NCI-H146 treated with DMSO at 0.1 percent for 48 hours (cell line): Measurements from ENCODE around the gene HNF1B.

Source experiments
- DNase-seq: peaks from one replicate; lab custom pipeline; 2025; ENCODE audit not compliant: unreplicated experiment; lab: John Stamatoyannopoulos, UW

The HNF1B gene

GRCh38 chr17:37674511-37674910 lies 70.3 kb downstream of the HNF1B start:
- DNase-seq, result no peak

DNA sequence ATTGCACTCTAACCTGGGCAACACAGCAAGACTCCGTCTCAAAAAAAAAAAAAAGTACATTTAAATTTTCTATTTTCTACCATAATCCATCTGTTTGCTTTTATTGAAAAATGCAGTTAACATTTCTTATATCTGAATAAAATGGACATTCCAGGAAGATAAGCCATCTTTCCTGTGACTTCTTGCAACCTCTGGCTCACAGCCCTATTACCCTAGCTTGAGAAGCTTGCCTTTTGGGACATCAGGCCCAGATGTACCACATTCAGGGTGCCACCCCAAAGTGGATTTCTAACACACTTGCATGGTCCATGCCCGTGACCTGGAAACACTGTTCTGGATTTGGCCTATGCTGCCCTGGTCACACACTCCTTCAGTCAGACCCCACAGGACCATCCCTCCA lies 71.5 kb downstream of the HNF1B start:
- no peak for DNase-seq

DNA sequence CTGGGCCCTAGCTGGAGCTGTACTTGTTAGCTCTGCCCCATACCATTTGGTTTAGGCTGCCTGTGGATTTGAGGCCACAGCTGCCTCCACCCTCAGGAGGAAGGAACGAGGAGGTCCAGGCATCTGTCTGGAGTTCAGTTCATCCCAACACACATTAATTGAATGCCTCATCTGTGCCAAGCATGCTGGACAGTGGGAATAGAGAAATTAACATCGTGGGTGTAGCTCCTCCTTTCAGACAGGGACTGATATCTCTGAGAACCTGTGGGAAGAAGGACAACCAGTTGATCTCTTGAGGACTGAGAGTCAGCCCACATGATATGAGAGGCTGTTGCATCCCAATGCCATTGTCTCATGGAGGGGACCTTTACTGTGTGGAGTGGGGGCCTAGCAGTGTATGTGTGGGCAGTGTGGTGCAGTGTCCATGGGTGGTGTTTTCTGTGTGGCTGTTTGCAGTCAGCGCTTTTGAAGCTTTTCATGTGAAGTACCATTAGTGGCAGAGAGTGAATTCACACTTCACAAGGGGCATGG lies 72.2 kb downstream of the HNF1B start:
- DNase-seq, result no peak

DNA sequence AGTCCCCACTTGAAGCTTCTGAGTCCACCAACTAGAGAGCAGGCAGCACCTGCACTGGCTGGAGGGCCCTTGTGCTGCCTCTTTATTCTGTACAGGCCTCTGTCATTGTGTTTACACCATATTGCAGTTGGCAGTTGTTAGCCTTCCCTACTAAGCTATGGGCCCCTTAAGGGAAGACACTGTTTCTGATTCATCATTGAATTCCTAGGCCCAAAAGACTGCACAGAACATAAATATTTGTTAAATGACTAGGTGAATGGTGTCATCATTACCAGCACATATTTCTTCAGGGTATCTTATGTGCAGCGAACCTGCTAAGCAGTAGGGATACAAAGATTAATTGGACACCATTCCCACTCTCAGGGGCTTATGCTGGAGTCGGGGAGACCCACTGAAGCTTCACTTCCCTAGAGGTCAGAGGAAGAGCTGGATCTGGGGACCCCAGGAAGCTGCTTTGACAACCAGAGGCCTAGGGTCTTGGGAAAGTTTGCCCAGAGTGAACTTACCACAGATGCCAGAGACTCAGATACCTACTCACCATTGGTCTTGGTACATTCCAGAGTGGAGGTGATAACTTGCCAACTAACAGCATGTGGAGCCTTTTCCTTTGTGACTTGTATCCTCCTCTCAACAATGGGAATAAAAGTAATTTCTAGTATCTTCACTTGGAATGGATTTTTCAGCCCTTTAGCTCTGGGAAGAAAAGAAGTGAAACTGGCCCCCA lies 72.9 kb downstream of the HNF1B start:
- DNase-seq, result no peak

DNA sequence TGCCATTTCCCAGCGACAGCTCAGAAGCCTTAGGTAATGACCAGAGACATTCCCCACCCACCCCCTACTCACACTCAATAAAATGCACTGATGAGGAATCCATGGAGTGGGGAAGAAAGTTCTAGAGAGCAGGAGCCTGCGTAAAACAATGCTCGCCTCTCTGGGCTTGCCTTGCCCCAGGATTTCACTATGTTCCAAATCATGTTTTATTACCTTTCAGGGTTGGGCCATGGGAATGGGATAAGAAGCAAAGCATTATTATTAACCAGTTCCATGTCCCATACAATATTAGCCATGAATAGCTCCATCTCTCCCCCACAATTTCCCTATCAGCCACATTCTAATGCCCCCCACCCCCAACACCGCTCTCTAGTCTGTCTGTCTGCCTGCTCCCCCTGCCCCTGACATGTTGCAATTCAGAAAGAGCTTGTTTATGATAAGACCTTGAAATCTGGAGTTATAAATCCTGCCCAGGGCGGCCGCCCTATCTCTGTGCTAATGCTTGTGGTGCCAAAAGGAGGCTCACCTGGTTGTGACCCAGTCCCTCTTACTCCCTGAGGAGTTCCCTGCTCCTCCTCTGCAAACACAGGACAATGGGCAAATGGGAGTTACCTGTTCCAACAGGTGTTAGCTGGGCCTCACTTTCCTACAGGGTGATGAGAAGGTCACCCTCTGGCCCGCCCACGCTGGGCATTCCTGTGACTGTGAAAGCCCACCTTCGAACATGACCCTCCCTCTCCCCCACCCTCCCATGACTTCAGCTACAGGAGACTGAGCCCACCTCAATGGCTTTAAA lies 73.6 kb downstream of the HNF1B start:
- DNase-seq, result no peak

- DNase-seq, result no peak
Observed at GRCh38 chr17:37667039-37667438, 77.8 kb downstream of the HNF1B start.

GRCh38 chr17:37664214-37664613 lies 80.6 kb downstream of the HNF1B start:
- no peak for DNase-seq

GRCh38 chr17:37662353-37662752 lies 82.5 kb downstream of the HNF1B start:
- no peak for DNase-seq

DNA sequence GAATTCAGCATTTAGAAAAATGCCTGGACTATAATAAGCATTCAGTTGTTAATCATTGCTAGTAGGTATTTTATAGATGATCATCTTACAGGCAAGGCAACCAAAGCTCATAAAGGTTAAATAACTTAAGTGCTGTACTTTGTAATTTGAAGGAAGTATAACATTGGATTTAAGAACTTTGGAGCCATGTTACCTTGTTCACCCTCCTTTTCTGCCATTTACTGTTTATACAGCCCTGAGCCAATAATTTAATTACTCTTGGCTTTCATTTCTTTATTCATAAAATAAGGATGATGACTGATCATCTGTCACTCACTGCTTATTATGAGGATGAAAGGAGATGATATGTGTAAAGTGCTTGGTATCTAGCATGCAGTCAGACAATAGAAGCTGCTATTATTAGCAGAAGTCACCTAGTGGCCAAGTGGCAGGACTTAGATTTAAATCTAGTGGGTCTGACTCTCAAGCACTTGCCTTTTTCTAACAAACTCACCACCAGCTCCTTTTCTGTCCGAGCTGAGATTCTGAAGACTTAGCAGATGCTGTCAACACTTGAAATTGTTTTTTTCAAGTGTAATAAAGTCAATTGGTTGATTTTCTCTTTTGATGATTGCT lies 83.4 kb downstream of the HNF1B start:
- DNase-seq, result no peak

DNA sequence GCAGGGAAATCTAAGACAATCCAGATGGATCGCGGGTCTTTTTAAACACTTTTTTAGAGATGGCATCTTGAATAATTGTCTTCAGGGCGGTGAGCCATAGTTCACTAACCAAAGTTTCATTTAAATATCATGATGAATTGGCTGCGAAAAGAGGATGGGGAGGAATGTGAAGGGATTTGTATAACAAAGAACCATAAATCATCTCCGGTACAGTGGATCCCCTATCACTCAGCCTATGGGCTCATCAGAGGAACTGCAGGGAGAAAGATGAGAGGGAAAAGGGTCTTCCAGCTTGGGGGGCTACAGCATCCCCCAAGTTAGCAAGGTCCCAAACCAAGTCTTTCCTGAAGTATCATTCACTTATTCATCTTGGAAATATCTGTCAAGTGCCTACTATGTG lies 84.9 kb downstream of the HNF1B start:
- no peak for DNase-seq

DNA sequence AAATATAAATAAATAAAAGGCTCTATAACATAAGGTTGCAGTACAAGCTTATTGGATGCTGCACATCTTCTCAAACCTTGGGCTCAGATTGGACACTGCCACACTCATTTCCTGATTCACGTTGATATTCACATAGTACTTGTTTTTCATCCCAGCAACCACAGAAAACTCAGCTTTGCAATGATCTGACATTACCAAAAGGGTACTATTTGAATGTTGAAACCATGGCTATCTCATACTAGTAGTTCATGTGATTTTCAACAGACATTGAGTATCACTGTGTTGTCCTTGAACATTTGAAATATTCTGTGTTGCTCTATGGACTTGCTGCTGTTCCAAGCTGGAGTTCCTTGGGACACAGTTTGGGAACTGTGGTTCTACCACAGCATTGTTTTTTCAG lies 87.7 kb downstream of the HNF1B start:
- no peak for DNase-seq

GRCh38 chr17:37651849-37652248 lies 93.0 kb downstream of the HNF1B start:
- DNase-seq, result no peak

GRCh38 chr17:37650419-37651003 lies 94.3 kb downstream of the HNF1B start:
- peak; percentile 15 for DNase-seq

DNA sequence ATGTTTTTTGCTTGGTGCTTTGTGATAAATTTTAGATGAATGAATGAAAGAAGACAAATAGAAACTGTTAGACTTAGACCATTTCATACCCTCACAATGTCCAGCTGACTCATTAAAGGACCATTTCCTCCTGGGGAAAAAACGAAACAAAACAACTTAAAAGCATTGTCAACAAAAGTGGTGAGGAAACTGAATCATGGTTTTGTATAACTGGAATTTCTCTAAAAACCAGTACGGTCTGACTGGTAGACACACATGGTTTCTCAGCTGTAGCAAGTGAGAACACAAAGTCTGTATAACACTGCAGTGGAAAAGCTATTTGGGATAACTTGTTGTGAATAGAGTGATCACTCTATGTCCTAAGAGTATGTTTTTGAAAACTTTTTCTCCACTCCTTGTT lies 96.3 kb downstream of the HNF1B start:
- DNase-seq, result no peak

- DNase-seq, result no peak
Observed at GRCh38 chr17:37647856-37648255, 97.0 kb downstream of the HNF1B start.

DNA sequence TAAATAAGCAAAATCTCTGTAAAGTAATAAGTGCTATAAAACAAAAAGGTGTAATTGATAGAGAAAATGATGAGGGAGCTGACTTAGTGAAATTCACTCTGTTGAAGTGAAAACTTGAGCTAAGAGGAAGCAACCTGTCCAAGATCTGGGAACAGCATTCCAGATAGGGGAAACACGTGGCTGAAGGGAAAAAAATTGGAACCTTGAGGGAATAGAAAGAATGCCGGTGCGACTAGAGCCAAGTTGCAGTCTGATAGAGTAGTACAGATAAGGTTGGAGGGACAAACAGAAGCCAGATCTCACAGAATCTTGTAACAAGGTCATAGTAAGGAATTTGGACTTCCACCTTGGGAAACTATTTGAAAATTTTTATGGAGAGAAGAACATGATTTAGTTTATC lies 101.0 kb downstream of the HNF1B start:
- no peak for DNase-seq

- DNase-seq, result peak; percentile 86
Observed at GRCh38 chr17:37643118-37643766, 101.6 kb downstream of the HNF1B start, which contains the start of gene DDX52. DDX52 (minus strand) TSS chr17:37643446; CDS start chr17:37643420, 26 bp downstream.

DNA sequence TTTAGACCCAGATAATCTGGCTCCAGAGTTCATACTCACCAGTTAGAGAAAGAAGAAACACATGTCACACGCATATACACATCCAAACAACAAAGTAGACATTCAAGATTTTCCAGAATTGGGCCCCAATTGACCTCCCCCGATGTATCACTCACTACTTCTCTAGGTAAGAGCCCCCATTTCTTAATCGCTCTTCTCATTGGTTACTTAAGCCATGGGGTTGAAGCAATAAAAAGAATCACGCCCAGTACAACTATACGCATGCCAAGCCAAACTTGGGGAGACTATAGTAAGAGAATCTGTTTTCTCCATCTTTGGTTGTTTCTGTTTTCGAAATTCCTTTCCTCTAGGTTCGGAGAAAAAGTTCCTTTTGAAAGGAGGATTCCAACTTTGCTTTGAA lies 102.2 kb downstream of the HNF1B start:
- no peak for DNase-seq

- DNase-seq, result no peak
Observed at GRCh38 chr17:37640015-37640414, 104.8 kb downstream of the HNF1B start.

DNA sequence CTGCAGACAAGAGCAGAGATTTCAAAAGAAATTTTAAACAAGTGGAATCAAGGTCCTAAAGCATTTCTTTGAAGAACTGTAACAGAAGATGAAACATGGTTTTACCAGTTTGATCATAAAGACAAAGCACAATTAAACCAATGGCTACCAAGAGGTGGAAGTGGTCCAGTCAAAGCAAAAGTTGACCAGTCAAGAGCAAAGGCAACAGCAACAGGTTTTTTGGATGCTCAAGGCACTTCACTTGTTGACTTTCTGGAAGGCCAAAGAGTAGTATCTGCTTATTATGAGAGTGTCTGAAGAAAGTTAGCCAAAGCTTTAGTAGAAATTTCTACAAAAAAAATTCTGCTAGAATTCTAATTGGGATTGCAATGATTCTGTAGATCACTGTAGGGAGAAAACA lies 106.9 kb downstream of the HNF1B start:
- DNase-seq, result no peak
